Mucosa of stomach (tissue), 1 donor: Measurements from ENCODE around the gene NOTUM.

ENCODE experiments used
- H3K27me3 ChIP-seq: one replicate; pipeline ENCODE4 v1.7.0; 2013; ENCODE audit warnings: mild to moderate bottlenecking, low read length; ENCODE audit not compliant: control insufficient read depth, insufficient read depth
- H3K36me3 ChIP-seq: one replicate; pipeline ENCODE4 v1.7.0; 2013; ENCODE audit warnings: low read length; ENCODE audit not compliant: control insufficient read depth, insufficient read depth
- H3K4me1 ChIP-seq: one replicate; pipeline ENCODE4 v1.7.0; 2013; ENCODE audit warnings: mild to moderate bottlenecking, low read length; ENCODE audit not compliant: control insufficient read depth, insufficient read depth
- H3K4me3 ChIP-seq: one replicate; pipeline ENCODE4 v1.7.0; 2013; ENCODE audit warnings: low read length
- H3K9ac ChIP-seq: one replicate; pipeline ENCODE4 v1.7.0; 2013; ENCODE audit warnings: mild to moderate bottlenecking, low read length, moderate library complexity
- H3K9me3 ChIP-seq: one replicate; pipeline ENCODE4 v1.7.0; 2013; ENCODE audit warnings: mild to moderate bottlenecking, low read length, moderate library complexity; ENCODE audit not compliant: control insufficient read depth
- donor health status: Pancreatic carcinoma.

The NOTUM gene

GRCh38 chr17:81944858-81945257 lies 16.1 kb downstream of the NOTUM start:
- peaks cover 7% of the 10 kb centered on the region for H3K4me1 ChIP-seq
- H3K27me3 ChIP-seq, result peaks cover 15% of the 10 kb centered on the region
- no peaks in the 10 kb centered on the region for H3K36me3 ChIP-seq
- no peak overlapping the region for H3K9ac ChIP-seq
- H3K4me3 ChIP-seq, result no peak overlapping the region
- no peaks in the 10 kb centered on the region for H3K9me3 ChIP-seq

GRCh38 chr17:81942167-81942553 lies 18.8 kb downstream of the NOTUM start:
- H3K9me3 ChIP-seq, result no peaks in the 10 kb centered on the region
- H3K4me1 ChIP-seq, result peaks cover 9% of the 10 kb centered on the region
- H3K4me3 ChIP-seq, result no peak overlapping the region
- no peak overlapping the region for H3K9ac ChIP-seq
- peaks cover 20% of the 10 kb centered on the region for H3K27me3 ChIP-seq
- H3K36me3 ChIP-seq, result no peaks in the 10 kb centered on the region

GRCh38 chr17:81941484-81942166 lies 19.4 kb downstream of the NOTUM start:
- H3K4me1 ChIP-seq, result peaks cover 11% of the 10 kb centered on the region
- no peak overlapping the region for H3K4me3 ChIP-seq
- no peaks in the 10 kb centered on the region for H3K9me3 ChIP-seq

GRCh38 chr17:81940538-81941483 lies 20.2 kb downstream of the NOTUM start:
- no peaks in the 10 kb centered on the region for H3K36me3 ChIP-seq
- peaks cover 20% of the 10 kb centered on the region for H3K27me3 ChIP-seq
- H3K9me3 ChIP-seq, result no peaks in the 10 kb centered on the region
- H3K4me3 ChIP-seq, result no peak overlapping the region
- peaks cover 17% of the 10 kb centered on the region for H3K4me1 ChIP-seq
- no peak overlapping the region for H3K9ac ChIP-seq

More at GRCh38 chr17:81941484-81942166, 19.4 kb downstream of the NOTUM start:
- Histone ChIP-seq H3K9ac (no peak overlapping the region), H3K36me3 (no peaks in the 10 kb centered on the region), H3K27me3 (peaks cover 20% of the 10 kb centered on the region)

- H3K27me3 ChIP-seq, result peaks cover 20% of the 10 kb centered on the region
- peaks cover 22% of the 10 kb centered on the region for H3K4me1 ChIP-seq
- no peak overlapping the region for H3K4me3 ChIP-seq
Observed at GRCh38 chr17:81939881-81940385, 21.1 kb downstream of the NOTUM start.

GRCh38 chr17:81939218-81939617 lies 21.8 kb downstream of the NOTUM start:
- no peak overlapping the region for H3K4me3 ChIP-seq
- H3K4me1 ChIP-seq, result peaks cover 22% of the 10 kb centered on the region
- peaks cover 20% of the 10 kb centered on the region for H3K27me3 ChIP-seq
- H3K9ac ChIP-seq, result no peak overlapping the region
- H3K36me3 ChIP-seq, result no peaks in the 10 kb centered on the region
- H3K9me3 ChIP-seq, result no peaks in the 10 kb centered on the region

More at GRCh38 chr17:81939881-81940385, 21.1 kb downstream of the NOTUM start:
- Histone ChIP-seq H3K9ac (no peak overlapping the region), H3K36me3 (no peaks in the 10 kb centered on the region), H3K9me3 (no peaks in the 10 kb centered on the region)

- peaks cover 35% of the 10 kb centered on the region for H3K4me1 ChIP-seq
- H3K9ac ChIP-seq, result no peak overlapping the region
- H3K36me3 ChIP-seq, result no peaks in the 10 kb centered on the region
- no peak overlapping the region for H3K4me3 ChIP-seq
- H3K27me3 ChIP-seq, result peaks cover 9% of the 10 kb centered on the region
- no peaks in the 10 kb centered on the region for H3K9me3 ChIP-seq
Observed at GRCh38 chr17:81935709-81936084, 25.3 kb downstream of the NOTUM start.

- no peaks in the 10 kb centered on the region for H3K36me3 ChIP-seq
- H3K4me1 ChIP-seq, result peaks cover 30% of the 10 kb centered on the region
- no peak overlapping the region for H3K4me3 ChIP-seq
- H3K9me3 ChIP-seq, result no peaks in the 10 kb centered on the region
- H3K9ac ChIP-seq, result no peak overlapping the region
- H3K27me3 ChIP-seq, result peaks cover 6% of the 10 kb centered on the region
Observed at GRCh38 chr17:81934850-81935708, 25.9 kb downstream of the NOTUM start.

- H3K9ac ChIP-seq, result no peak overlapping the region
- H3K27me3 ChIP-seq, result no peaks in the 10 kb centered on the region
- no peaks in the 10 kb centered on the region for H3K36me3 ChIP-seq
- no peak overlapping the region for H3K4me3 ChIP-seq
- H3K4me1 ChIP-seq, result peaks cover 26% of the 10 kb centered on the region
- no peaks in the 10 kb centered on the region for H3K9me3 ChIP-seq
Observed at GRCh38 chr17:81934098-81934757, 26.8 kb downstream of the NOTUM start.

- H3K36me3 ChIP-seq, result no peaks in the 10 kb centered on the region
- no peaks in the 10 kb centered on the region for H3K9me3 ChIP-seq
- H3K9ac ChIP-seq, result no peak overlapping the region
- H3K4me1 ChIP-seq, result peaks cover 34% of the 10 kb centered on the region
- no peak overlapping the region for H3K4me3 ChIP-seq
- H3K27me3 ChIP-seq, result peaks cover 7% of the 10 kb centered on the region
Observed at GRCh38 chr17:81933178-81933699, 27.7 kb downstream of the NOTUM start.
